Measurements from ENCODE around the gene NSD1. TPM values are rescaled to one million over a fixed set of nuclear protein-coding genes. Genes with fewer than 3 reads are reported as not detected.

NSD1 gene
- total RNA-seq, 3 donors from 2014 or later: 37.7 to 52.2 (median 38.6) TPM

DNA sequence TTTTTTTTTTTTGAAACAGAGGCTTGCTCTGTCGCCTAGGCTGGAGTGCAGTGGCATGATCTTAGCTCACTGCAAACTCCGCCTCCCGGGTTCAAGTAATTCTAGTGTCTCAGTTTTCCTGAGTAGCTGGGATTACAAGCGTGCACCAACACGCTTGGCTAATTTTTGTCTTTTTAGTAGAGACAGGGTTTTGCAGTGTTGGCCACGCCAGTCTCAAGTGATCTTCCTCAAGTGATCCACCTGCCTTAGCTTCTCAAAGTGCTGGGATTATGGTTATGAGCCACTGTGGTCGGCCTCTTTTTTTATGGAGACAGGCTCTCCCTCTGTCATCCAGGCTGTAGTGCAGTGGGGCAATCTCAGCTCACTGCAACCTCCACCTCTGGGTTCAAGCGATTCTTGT, 87.0 kb downstream of the NSD1 start:
- no peaks in the 10 kb centered on the region for H3K27me3 ChIP-seq

DNA sequence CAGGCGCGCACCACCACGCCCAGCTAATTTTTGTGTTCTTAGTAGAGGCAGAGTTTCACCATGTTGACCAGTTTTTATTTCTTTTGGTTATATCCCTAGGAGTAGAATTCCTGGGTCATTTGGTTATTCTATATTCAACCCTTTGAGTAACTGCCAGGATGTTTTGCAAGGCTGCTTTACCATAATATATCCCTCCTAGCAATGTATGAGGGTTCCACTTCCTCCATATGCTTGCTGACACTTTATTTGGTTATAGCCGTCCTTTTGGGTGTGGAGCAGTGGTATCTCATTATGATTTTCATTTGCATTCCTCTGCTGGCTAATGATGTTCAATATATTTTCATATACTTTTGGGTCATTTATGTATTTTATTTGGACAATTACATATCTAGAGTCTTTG, 88.7 kb downstream of the NSD1 start:
- no peak for DNase-seq (ENCODE audit: low spot score in 2 of 2)

More for the DNA sequence above, 87.0 kb downstream of the NSD1 start:
- Histone ChIP-seq H3K27ac (no peak overlapping the region), H3K4me1 (no peaks in the 10 kb centered on the region), H3K9me3 (no peaks in the 10 kb centered on the region), H3K4me3 (no peak overlapping the region), H3K36me3 (no peaks in the 10 kb centered on the region)
- TF ChIP-seq POLR2A (IDR thresholded peaks at IDR 0.05) (no peak), CTCF (IDR thresholded peaks at IDR 0.05) (no peak), POLR2AphosphoS5 (IDR thresholded peaks at IDR 0.05) (no peak)
- intact Hi-C loops (cut with DNase I; ENCODE audit: low total_unique reads): no loop called here
- no peak for DNase-seq (ENCODE audit: low spot score in 2 of 2)

GRCh38 chr5:177225798-177226197, 92.2 kb downstream of the NSD1 start:
- Histone ChIP-seq H3K27ac (no peak overlapping the region), H3K4me3 (no peak overlapping the region), H3K9me3 (no peaks in the 10 kb centered on the region), H3K27me3 (no peaks in the 10 kb centered on the region), H3K36me3 (no peaks in the 10 kb centered on the region), H3K4me1 (no peaks in the 10 kb centered on the region)
- TF ChIP-seq CTCF (IDR thresholded peaks at IDR 0.05) (no peak), POLR2A (IDR thresholded peaks at IDR 0.05) (no peak), POLR2AphosphoS5 (IDR thresholded peaks at IDR 0.05) (no peak)
- intact Hi-C loops (cut with DNase I; ENCODE audit: low total_unique reads): no loop called here
- DNase-seq (ENCODE audit: low spot score in 2 of 2): no peak

More for the DNA sequence above, 88.7 kb downstream of the NSD1 start:
- Histone ChIP-seq H3K27ac (no peak overlapping the region), H3K27me3 (no peaks in the 10 kb centered on the region), H3K4me1 (no peaks in the 10 kb centered on the region), H3K4me3 (no peak overlapping the region), H3K36me3 (no peaks in the 10 kb centered on the region), H3K9me3 (no peaks in the 10 kb centered on the region)
- intact Hi-C loops (cut with DNase I; ENCODE audit: low total_unique reads): no loop called here
- no peak for TF ChIP-seq POLR2AphosphoS5 (IDR thresholded peaks at IDR 0.05)

- no peaks in the 10 kb centered on the region for H3K27me3 ChIP-seq
- no peak overlapping the region for H3K27ac ChIP-seq
- DNase-seq (ENCODE audit: low spot score in 2 of 2): no peak
- TF ChIP-seq POLR2AphosphoS5 (IDR thresholded peaks at IDR 0.05): no peak
- TF ChIP-seq POLR2A (IDR thresholded peaks at IDR 0.05): no peak
- TF ChIP-seq CTCF (IDR thresholded peaks at IDR 0.05): no peak
- no peaks in the 10 kb centered on the region for H3K36me3 ChIP-seq
- H3K4me1 ChIP-seq: no peaks in the 10 kb centered on the region
- no peak overlapping the region for H3K4me3 ChIP-seq
- no peaks in the 10 kb centered on the region for H3K9me3 ChIP-seq
- intact Hi-C loops (cut with DNase I; ENCODE audit: low total_unique reads): no loop called here
These were observed 93.3 kb downstream of the NSD1 start for GRCh38 chr5:177226860-177227259.

GRCh38 chr5:177228751-177229150, 95.2 kb downstream of the NSD1 start:
- Histone ChIP-seq H3K4me1 (no peaks in the 10 kb centered on the region), H3K9me3 (no peaks in the 10 kb centered on the region), H3K36me3 (no peaks in the 10 kb centered on the region), H3K27me3 (no peaks in the 10 kb centered on the region), H3K4me3 (no peak overlapping the region), H3K27ac (no peak overlapping the region)
- intact Hi-C loops (cut with DNase I; ENCODE audit: low total_unique reads): no loop called here
- DNase-seq (ENCODE audit: low spot score in 2 of 2): no peak
- TF ChIP-seq CTCF (IDR thresholded peaks at IDR 0.05): no peak
- no peak for TF ChIP-seq POLR2A (IDR thresholded peaks at IDR 0.05)
- no peak for TF ChIP-seq POLR2AphosphoS5 (IDR thresholded peaks at IDR 0.05)

DNA sequence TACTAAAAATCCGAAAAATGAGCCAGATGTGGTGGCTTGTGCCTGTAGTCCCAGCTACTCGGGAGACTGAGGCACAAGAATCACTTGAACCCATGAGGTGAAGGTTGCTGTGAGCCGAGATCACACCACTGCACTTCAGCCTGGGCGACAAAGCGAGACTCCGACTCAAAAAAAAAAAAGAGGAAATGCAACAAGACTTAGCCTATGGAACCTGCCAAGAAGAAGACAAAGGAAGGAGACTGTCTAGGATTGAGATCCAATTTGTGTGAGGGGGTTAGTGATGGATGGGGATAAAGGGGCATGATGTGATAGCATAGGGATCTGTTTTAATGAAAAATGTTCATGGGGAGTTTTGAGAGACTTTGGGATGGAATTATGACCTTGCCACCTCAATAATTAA, 97.1 kb downstream of the NSD1 start:
- TF ChIP-seq POLR2AphosphoS5 (IDR thresholded peaks at IDR 0.05): no peak
- no peak for TF ChIP-seq POLR2A (IDR thresholded peaks at IDR 0.05)
- TF ChIP-seq CTCF (IDR thresholded peaks at IDR 0.05): no peak
- intact Hi-C loops (cut with DNase I; ENCODE audit: low total_unique reads): no loop called here
- no peaks in the 10 kb centered on the region for H3K9me3 ChIP-seq
- H3K27ac ChIP-seq: no peak overlapping the region
- H3K4me1 ChIP-seq: no peaks in the 10 kb centered on the region
- no peak for DNase-seq (ENCODE audit: low spot score in 2 of 2)
- H3K4me3 ChIP-seq: no peak overlapping the region
- no peaks in the 10 kb centered on the region for H3K27me3 ChIP-seq
- no peaks in the 10 kb centered on the region for H3K36me3 ChIP-seq
